H1 (cell line): ENCODE measurements around the gene YBX1. TPM values are rescaled to one million over a fixed set of nuclear protein-coding genes. Genes with fewer than 3 reads are reported as not detected.
A peak's percentile ranks its signal among the peaks of the same experiment; 100 is the strongest.

Experiments used
- CHD2 ChIP-seq: IDR thresholded peaks from 2 replicates; pipeline ENCODE4 v1.6.1; 2012; ENCODE audit warnings: low read length, improper control_type of control experiment
- EZH2 ChIP-seq: fragments of 200-600 bp; sonication (generic); IDR thresholded peaks from 2 replicates; pipeline ENCODE4 v1.7.1; 2012; ENCODE audit warnings: low read depth, mild to moderate bottlenecking, moderate library complexity, low read length, inconsistent platforms; ENCODE audit not compliant: severe bottlenecking
- FOSL1 ChIP-seq: IDR thresholded peaks from 2 replicates; pipeline ENCODE4 v1.6.1; 2011; ENCODE audit warnings: mild to moderate bottlenecking, low read depth, low read length, moderate library complexity; ENCODE audit not compliant: insufficient read depth
- KDM1A ChIP-seq: fragments of 200-600, 300-600 bp; sonication (generic); IDR thresholded peaks from 2 replicates; pipeline ENCODE4 v1.7.1; 2016; ENCODE audit warnings: mild to moderate bottlenecking, low read length, borderline replicate concordance
- NRF1 ChIP-seq: IDR thresholded peaks from 2 replicates; pipeline ENCODE4 v1.6.1; 2011; ENCODE audit warnings: mild to moderate bottlenecking, low read depth, low read length, improper control_type of control experiment
- RAD21 ChIP-seq, 2 experiments: IDR thresholded peaks in 1 of 2; conservative IDR thresholded peaks in 1 of 2; 2 replicates each; pipeline ENCODE4 v1.6.1; 2011; ENCODE audit warnings: low read depth in 2 of 2, low read length in 2 of 2, improper control_type of control experiment in 1 of 2, inconsistent platforms in 1 of 2, mild to moderate bottlenecking in 1 of 2, moderate library complexity in 1 of 2
- RXRA ChIP-seq: IDR thresholded peaks from 2 replicates; pipeline ENCODE4 v1.6.1; 2011; ENCODE audit warnings: low read depth, mild to moderate bottlenecking, low read length, moderate library complexity; ENCODE audit not compliant: insufficient read depth
- SIN3A ChIP-seq, 2 experiments: IDR thresholded peaks in 1 of 2; conservative IDR thresholded peaks in 1 of 2; 2 replicates each; pipeline ENCODE4 v1.6.1; 2011 to 2012; ENCODE audit warnings: low read length in 2 of 2, improper control_type of control experiment in 1 of 2, low read depth in 1 of 2, mild to moderate bottlenecking in 1 of 2
- polyA plus RNA-seq, 7 experiments: library from polyadenylated mRNA; depleted of rRNA in 3 of 7; stranded (reverse) in 5 of 7; unstranded in 2 of 7; fragments of >200 nt in 5 of 7; fragments of 200-250 nt in 2 of 7; gene quantifications; 1 replicate in 5 of 7; 2 replicates in 1 of 7; 4 replicates in 1 of 7; pipeline versions ENCODE4 v1.2.1 to v1.2.3, GENCODE V29; 2011 to 2013; ENCODE audit warnings: missing spikeins in 2 of 7, mixed read lengths in 2 of 7
- total RNA-seq: library from RNA; stranded (reverse); fragmentation: NEBNext Ultra II Directional; extraction: Animal tissue kit (Norgen Biotek cat#: 25700); gene quantifications from 2 replicates; pipeline ENCODE4 v1.2.1, GENCODE V29; 2021
- TF ChIP-seq, protein P1 (sequence below): IDR thresholded peaks from 2 replicates; pipeline ENCODE4 v1.6.1; 2011; ENCODE audit warnings: low read depth, mild to moderate bottlenecking, low read length; ENCODE audit not compliant: insufficient read depth
- TF ChIP-seq, protein P2 (sequence below): IDR thresholded peaks from 2 replicates; pipeline ENCODE4 v1.6.1; 2011; ENCODE audit warnings: low read length, improper control_type of control experiment
- TF ChIP-seq, protein P3 (sequence below): IDR thresholded peaks from 2 replicates; pipeline ENCODE4 v1.6.1; 2012; ENCODE audit warnings: inconsistent platforms
- TF ChIP-seq, protein P4 (sequence below), 3 experiments: IDR thresholded peaks; 1 replicate in 2 of 3; 2 replicates in 1 of 3; pipeline versions ENCODE4 v1.5.1 to v1.6.1; 2011; ENCODE audit warnings: low read length in 3 of 3, mild to moderate bottlenecking in 3 of 3, inconsistent platforms in 2 of 3, low read depth in 1 of 3, moderate library complexity in 1 of 3; ENCODE audit not compliant: insufficient read depth in 1 of 3; ENCODE audit errors: control extremely low read depth in 1 of 3

Gene YBX1
- total and polyA plus RNA-seq, 2 of the 8 experiments (the other 6 are each of a cell fraction or from before 2014, with no cell fraction given), result 438 to 1,219 TPM

DNA sequence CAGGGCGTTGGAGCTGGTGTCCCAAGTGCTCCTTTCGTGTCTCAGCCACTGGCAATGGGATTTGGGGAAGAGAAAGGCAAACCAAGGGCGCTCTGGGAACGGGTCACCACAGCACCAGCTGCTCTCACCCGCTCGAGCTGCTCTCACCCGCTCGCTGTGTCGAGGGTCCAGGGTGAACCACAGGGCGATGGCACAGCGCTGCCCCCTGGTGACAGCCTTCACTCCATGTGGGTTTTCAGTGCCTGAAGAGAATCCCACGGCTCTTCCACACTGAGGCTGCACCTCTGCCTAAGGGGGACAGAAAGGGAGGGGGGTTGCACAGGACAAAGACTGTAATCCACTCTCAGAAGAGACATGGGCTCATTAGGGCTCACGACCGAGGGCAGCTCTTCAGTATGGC, 64.9 kb downstream of the YBX1 start (continued):
- TF ChIP-seq KDM1A, result no peak
- TF ChIP-seq, protein P1, sequence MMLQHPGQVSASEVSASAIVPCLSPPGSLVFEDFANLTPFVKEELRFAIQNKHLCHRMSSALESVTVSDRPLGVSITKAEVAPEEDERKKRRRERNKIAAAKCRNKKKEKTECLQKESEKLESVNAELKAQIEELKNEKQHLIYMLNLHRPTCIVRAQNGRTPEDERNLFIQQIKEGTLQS, result no peak
- TF ChIP-seq, protein P2, sequence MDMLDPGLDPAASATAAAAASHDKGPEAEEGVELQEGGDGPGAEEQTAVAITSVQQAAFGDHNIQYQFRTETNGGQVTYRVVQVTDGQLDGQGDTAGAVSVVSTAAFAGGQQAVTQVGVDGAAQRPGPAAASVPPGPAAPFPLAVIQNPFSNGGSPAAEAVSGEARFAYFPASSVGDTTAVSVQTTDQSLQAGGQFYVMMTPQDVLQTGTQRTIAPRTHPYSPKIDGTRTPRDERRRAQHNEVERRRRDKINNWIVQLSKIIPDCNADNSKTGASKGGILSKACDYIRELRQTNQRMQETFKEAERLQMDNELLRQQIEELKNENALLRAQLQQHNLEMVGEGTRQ, result no peak
- TF ChIP-seq, protein P3, sequence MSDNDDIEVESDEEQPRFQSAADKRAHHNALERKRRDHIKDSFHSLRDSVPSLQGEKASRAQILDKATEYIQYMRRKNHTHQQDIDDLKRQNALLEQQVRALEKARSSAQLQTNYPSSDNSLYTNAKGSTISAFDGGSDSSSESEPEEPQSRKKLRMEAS, result peak; percentile 51; the same call in 1 of the 2 replicates
- TF ChIP-seq RAD21 (IDR thresholded peaks at IDR 0.05 in 1 of 2, conservative IDR thresholded peaks at IDR 0.05 in 1 of 2; ENCODE audit: low read depth in 2 of 2, low read length in 2 of 2), result peak; percentile 88 to 91
- TF ChIP-seq EZH2, result no peak
- TF ChIP-seq RXRA, result no peak
- TF ChIP-seq CHD2, result 0 out of 2 replicates have a peak, but pooled peaks have one; percentile 37
- no peak for TF ChIP-seq NRF1
- TF ChIP-seq, protein P4, sequence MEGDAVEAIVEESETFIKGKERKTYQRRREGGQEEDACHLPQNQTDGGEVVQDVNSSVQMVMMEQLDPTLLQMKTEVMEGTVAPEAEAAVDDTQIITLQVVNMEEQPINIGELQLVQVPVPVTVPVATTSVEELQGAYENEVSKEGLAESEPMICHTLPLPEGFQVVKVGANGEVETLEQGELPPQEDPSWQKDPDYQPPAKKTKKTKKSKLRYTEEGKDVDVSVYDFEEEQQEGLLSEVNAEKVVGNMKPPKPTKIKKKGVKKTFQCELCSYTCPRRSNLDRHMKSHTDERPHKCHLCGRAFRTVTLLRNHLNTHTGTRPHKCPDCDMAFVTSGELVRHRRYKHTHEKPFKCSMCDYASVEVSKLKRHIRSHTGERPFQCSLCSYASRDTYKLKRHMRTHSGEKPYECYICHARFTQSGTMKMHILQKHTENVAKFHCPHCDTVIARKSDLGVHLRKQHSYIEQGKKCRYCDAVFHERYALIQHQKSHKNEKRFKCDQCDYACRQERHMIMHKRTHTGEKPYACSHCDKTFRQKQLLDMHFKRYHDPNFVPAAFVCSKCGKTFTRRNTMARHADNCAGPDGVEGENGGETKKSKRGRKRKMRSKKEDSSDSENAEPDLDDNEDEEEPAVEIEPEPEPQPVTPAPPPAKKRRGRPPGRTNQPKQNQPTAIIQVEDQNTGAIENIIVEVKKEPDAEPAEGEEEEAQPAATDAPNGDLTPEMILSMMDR (IDR thresholded peaks at IDR 0.05; ENCODE audit: control extremely low read depth in 1 of 3, insufficient read depth in 1 of 3, low read depth in 1 of 3, low read length in 3 of 3), result peak; percentile 81 to 88 (median 86)
- TF ChIP-seq FOSL1, result no peak
- TF ChIP-seq SIN3A (conservative IDR thresholded peaks at IDR 0.05 in 1 of 2, IDR thresholded peaks at IDR 0.05 in 1 of 2; ENCODE audit: low read depth in 1 of 2, low read length in 2 of 2), result peak in 1 of 2 experiments; percentile 49; a peak in 1 of 4 replicates
- TF ChIP-seq, all 59 proteins: peak for 7
